NCI-H69 (cell line): ENCODE measurements around the gene ZNF804A.

Source experiments
- DNase-seq: peaks from one replicate; lab custom pipeline; 2025; lab: John Stamatoyannopoulos, UW

ZNF804A gene

GRCh38 chr2:184945824-184946223 lies 347.5 kb downstream of the ZNF804A start:
- DNase-seq: no peak

GRCh38 chr2:184956856-184957255 lies 358.5 kb downstream of the ZNF804A start:
- no peak for DNase-seq

GRCh38 chr2:184971546-184972068 lies 373.3 kb downstream of the ZNF804A start:
- peak; percentile 17 for DNase-seq
